GM18526 (cell line): ENCODE results near the gene MUC6.

Experiments
- POLR2A ChIP-seq: IDR thresholded peaks from 3 replicates; pipeline ENCODE4 v1.6.1; 2011; ENCODE audit not compliant: insufficient read length; ENCODE audit errors: extremely low read depth

Gene MUC6

GRCh38 chr11:1049911-1050580 lies 13.5 kb upstream of the MUC6 start:
- no peak for TF ChIP-seq POLR2A

GRCh38 chr11:1049431-1049891 lies 12.9 kb upstream of the MUC6 start:
- TF ChIP-seq POLR2A: no peak

- TF ChIP-seq POLR2A: no peak
These were observed 12.5 kb upstream of the MUC6 start for GRCh38 chr11:1049071-1049405.

- no peak for TF ChIP-seq POLR2A
These were observed 12.0 kb upstream of the MUC6 start for GRCh38 chr11:1048375-1049070.

DNA sequence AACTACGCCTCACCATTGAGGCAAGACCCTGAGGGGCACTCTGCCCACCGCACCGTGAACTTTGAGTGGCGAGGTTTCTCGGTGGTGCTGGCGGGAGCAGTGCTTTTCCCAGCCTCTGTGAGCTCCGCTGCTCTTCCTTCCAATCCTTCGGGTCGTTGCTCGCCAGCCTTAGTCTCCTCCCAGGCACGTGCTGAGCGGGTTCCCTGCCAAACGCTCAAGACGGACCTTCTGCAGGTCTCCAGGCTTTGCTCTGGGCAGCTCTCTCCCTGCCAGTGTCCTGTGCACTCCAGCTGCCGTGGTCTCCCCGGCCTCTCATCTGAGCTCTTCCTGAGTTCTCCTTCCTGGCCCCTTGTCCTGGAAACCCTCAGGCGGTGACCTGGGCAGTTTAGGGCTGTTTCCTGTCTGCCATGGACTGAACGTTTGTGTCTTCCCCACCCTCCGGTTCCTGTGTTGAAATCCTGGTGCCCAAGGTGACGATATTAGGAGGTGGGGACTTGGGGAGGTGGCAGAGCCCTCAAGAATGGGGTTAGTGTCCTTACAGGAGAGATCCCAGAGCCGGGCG lies 11.2 kb upstream of the MUC6 start:
- TF ChIP-seq POLR2A: no peak

GRCh38 chr11:1044160-1044559 lies 7.6 kb upstream of the MUC6 start:
- TF ChIP-seq POLR2A: no peak

DNA sequence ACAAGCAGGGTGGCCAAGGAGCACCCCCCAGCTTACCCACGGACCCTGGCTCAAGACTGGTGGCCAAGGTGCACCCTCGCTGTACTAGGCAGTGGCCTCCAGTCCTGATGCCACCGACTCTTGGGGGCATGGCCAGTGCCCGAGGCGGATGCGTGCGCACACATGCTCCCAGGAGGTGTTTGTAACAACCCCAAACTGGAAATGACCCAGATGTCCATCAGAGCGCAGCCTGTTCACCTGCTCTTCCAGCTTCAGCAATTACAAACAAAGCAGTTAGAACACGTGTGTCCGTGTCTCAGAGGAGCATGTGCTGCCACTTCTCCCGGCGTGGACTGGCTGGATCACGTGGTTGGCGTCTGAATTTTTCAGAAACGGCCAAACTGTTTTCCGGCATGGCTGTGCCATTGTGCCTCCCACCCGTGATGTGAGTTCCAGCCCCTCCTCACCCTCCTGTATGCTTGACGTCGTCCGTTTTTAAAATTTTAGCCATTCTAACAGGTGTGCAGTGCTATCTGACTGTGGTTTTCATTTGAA lies 7.1 kb upstream of the MUC6 start:
- TF ChIP-seq POLR2A: no peak

DNA sequence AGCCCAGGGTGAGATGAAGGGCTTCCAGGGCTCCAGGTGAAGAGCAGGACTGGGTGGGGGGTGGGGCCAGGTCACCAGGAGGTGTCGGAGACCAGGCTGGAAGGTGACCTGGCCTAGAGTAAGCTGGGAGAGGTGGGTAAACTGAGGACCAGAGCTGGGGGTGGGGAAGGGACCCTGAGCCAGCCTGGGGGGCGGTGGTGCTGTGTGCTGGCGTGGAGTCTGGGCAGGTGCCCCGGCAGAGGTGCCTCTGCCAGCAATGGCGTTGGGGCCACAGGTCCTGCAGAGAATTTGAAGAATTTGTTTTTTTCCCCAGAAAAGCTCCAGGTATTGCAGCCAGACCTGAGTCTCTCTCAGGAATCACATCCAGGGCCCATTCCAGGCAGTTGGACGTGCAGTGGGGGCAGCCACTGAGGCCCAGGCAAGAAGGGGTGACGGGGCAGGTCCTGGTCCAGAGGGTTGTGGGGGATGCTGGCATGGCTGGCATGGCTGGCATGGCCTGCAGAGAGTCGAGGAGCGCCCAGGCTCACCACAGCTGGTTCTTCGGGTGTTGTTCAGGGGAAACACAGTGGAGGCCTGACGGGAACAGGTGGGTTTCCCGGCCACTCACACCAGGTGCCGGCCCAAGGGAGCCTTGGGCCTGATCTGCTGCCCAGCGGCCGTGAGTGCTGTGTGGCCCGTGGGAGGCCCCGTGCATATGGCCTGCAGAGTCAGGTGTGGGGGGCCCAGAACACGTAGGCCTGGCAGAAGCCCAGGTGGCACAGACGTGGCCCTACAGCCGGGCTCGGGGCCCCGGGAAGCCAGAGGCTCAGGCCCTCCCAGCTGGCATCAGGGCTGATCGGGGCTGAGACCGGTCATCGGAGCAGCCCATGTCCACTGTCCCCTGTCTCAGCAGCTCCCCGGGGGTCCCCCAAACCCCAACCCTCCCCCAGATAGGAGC lies 6.4 kb upstream of the MUC6 start:
- TF ChIP-seq POLR2A: no peak

DNA sequence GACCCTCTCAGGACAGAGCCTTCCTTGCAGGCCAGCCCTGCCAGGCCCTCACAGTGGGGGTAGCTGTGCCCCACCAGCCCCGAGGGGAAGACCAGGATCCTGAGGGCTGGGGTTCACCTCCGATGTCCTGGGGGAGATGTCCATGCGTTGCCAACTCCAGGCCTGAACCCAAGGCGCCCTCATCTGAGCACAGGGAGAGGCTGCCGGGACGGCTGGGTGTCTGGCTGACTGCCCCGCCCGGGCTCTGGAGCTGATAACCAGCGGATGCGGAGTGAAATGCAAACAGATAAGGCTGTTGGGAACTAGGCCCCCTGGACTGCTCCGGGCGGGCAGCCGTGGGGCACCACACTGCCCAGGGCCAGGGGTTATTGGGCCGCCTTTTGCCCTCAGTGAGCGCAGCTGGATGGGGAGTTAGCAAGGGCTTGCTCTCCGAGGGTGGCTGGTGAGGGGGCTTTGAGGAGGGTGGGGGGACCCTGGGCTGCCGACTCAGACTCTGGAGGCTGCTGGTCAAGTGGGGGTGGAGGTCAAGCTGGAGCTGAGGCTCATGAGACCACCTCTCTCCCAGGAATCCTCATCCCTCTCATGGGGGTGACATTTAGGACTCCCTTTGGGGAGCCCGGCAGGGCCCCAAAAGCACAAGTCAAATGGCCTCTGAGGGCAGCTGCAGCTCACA lies 5.6 kb upstream of the MUC6 start:
- no peak for TF ChIP-seq POLR2A

GRCh38 chr11:1041471-1041870 lies 5.0 kb upstream of the MUC6 start:
- no peak for TF ChIP-seq POLR2A

DNA sequence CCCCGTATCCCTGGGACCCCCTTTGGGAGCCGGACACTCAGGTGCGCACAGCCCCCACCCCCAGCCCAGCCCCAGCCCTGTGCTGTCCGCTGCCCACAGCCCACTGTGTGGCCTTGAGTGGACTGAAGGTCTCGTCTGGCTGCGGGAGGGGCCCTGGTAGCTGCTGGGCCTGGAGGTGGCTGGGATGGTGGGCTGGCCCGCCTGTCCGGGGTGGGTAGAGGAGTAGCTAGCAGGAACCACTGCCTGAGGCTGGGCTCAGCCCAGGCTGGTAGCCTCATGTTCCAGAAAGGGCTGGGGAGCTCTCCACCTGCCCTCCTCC lies 4.6 kb upstream of the MUC6 start:
- no peak for TF ChIP-seq POLR2A

DNA sequence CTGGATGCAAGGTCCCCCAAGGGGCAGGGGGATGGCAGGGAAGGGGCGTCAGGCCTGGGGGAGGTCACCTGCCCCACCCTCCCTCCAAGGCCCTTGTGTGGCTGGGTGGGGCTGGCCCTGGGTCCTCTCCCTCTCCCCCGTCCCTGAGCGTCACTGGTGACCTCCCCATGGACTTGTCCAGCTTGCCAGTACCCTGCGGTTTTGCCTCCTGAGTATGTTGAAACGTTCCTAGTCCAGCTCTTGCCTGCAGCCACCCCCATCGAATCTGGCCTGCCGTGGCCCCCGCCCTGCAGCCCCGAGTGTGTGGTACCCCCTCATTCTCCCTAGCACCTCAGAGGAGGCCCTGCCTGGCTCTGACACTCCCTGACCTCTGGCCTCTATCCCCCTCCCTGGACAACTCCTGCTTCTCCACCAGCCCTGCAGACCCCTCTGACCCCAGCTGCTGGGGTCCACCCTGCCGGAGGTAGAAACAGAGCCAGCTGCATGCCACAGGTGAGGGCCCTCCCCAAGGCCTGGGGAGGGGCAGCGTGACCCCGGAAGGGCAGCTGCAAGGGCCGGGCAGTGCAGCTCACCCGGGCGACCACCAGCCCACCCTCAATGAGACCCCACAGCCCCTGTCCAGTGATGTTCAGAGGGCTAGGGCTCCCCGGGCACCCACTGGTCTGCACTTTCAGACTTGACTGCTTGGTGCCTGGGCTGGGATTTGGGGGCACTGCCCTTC lies 4.1 kb upstream of the MUC6 start:
- no peak for TF ChIP-seq POLR2A

- TF ChIP-seq POLR2A: no peak
These were observed 3.2 kb upstream of the MUC6 start for GRCh38 chr11:1039481-1040427.
